Neuronal stem cell (in vitro differentiated cells): Measurements from ENCODE around the gene CMBL.
A peak's percentile ranks its signal among the peaks of the same experiment; 100 is the strongest.
"Not testable (repeated sequence)": the region's sequence is repeated elsewhere in the genome, so short reads cannot be mapped to it uniquely, and the experiment has no call there.

Source experiments
- DNase-seq: peaks from one replicate; pipeline ENCODE4 v3.0.0-alpha.2; 2013; ENCODE audit warnings: low spot score
- H2AFZ ChIP-seq: one replicate; pipeline ENCODE4 v1.6.1; 2013; ENCODE audit warnings: mild to moderate bottlenecking, low read length, inconsistent platforms
- H2AK5ac ChIP-seq: 2 replicates; pipeline ENCODE4 v1.6.1; 2013; ENCODE audit warnings: low read depth, mild to moderate bottlenecking, inconsistent platforms, low read length, moderate library complexity, mixed read lengths
- H2BK120ac ChIP-seq: 2 replicates; pipeline ENCODE4 v1.6.1; 2013; ENCODE audit warnings: low read depth, mild to moderate bottlenecking, inconsistent platforms, low read length, moderate library complexity, mixed read lengths
- H2BK12ac ChIP-seq: one replicate; pipeline ENCODE4 v1.6.1; 2013; ENCODE audit warnings: low read length, inconsistent platforms
- H2BK15ac ChIP-seq: 2 replicates; pipeline ENCODE4 v1.6.1; 2013; ENCODE audit warnings: mild to moderate bottlenecking, low read length, inconsistent platforms, mixed read lengths
- H2BK5ac ChIP-seq: one replicate; pipeline ENCODE4 v1.6.1; 2013; ENCODE audit warnings: inconsistent platforms, mild to moderate bottlenecking, low read length, moderate library complexity
- H3K14ac ChIP-seq: one replicate; pipeline ENCODE4 v1.6.1; 2013; ENCODE audit warnings: low read length, inconsistent platforms
- H3K18ac ChIP-seq: 2 replicates; pipeline ENCODE4 v1.6.1; 2013; ENCODE audit warnings: low read length, inconsistent platforms
- H3K23ac ChIP-seq: 2 replicates; pipeline ENCODE4 v1.6.1; 2013; ENCODE audit warnings: low read depth, mild to moderate bottlenecking, mixed read lengths, low read length, inconsistent platforms; ENCODE audit not compliant: poor library complexity
- H3K27ac ChIP-seq: replicated peaks from 3 replicates; pipeline ENCODE4 v1.5.1; 2013; ENCODE audit warnings: low read length, inconsistent platforms
- H3K27me3 ChIP-seq, 3 experiments: 2 replicates each; pipeline ENCODE4 v1.6.1; 2013; ENCODE audit warnings: low read length in 3 of 3, mild to moderate bottlenecking in 2 of 3, inconsistent platforms in 1 of 3, low read depth in 1 of 3, mixed read lengths in 1 of 3, moderate library complexity in 1 of 3; ENCODE audit not compliant: control insufficient read depth in 3 of 3, insufficient read depth in 3 of 3
- H3K36me3 ChIP-seq, 2 donors: replicated peaks in 1 of 2; 2 replicates each; pipeline ENCODE4 v1.6.1; 2013; ENCODE audit warnings: low read length in 2 of 2; ENCODE audit not compliant: control insufficient read depth in 2 of 2, insufficient read depth in 2 of 2
- H3K4ac ChIP-seq: 2 replicates; pipeline ENCODE4 v1.6.1; 2013; ENCODE audit warnings: inconsistent platforms, mild to moderate bottlenecking, low read length, moderate library complexity
- H3K4me1 ChIP-seq, 2 donors: 1 replicate in 1 of 2; 2 replicates in 1 of 2; pipeline ENCODE4 v1.6.1; 2013; ENCODE audit warnings: low read length in 2 of 2, low read depth in 1 of 2; ENCODE audit not compliant: control insufficient read depth in 2 of 2, insufficient read depth in 1 of 2
- H3K4me2 ChIP-seq: one replicate; pipeline ENCODE4 v1.6.1; 2013; ENCODE audit warnings: mild to moderate bottlenecking, low read length, inconsistent platforms; ENCODE audit not compliant: insufficient read depth, poor library complexity, severe bottlenecking
- H3K4me3 ChIP-seq, 2 donors: 2 replicates each; pipeline ENCODE4 v1.5.1; 2013; ENCODE audit warnings: low read length in 2 of 2, mild to moderate bottlenecking in 2 of 2, inconsistent platforms in 1 of 2, moderate library complexity in 1 of 2
- H3K79me1 ChIP-seq: one replicate; pipeline ENCODE4 v1.6.1; 2013; ENCODE audit warnings: low read depth, mild to moderate bottlenecking, inconsistent platforms, low read length, moderate library complexity
- H3K9ac ChIP-seq: one replicate; pipeline ENCODE4 v1.6.1; 2013; ENCODE audit warnings: mild to moderate bottlenecking, low read depth, low read length, inconsistent platforms; ENCODE audit not compliant: poor library complexity
- H3K9me3 ChIP-seq, 2 donors: replicated peaks in 1 of 2; 2 replicates each; pipeline versions ENCODE3 to v1.6.1; 2013; ENCODE audit warnings: low read length in 2 of 2, mild to moderate bottlenecking in 2 of 2, inconsistent platforms in 1 of 2, low read depth in 1 of 2, mixed read lengths in 1 of 2, moderate library complexity in 1 of 2; ENCODE audit not compliant: control insufficient read depth in 2 of 2, insufficient read depth in 1 of 2
- H4K8ac ChIP-seq: one replicate; pipeline ENCODE4 v1.6.1; 2013; ENCODE audit warnings: low read depth, mild to moderate bottlenecking, inconsistent platforms, low read length, moderate library complexity
- H4K91ac ChIP-seq: one replicate; pipeline ENCODE4 v1.6.1; 2013; ENCODE audit warnings: low read length, low read depth, mild to moderate bottlenecking, inconsistent platforms; ENCODE audit not compliant: poor library complexity
- WGBS, 2 donors: extraction: QIAGEN DNeasy Blood & Tissue Kit; methylation state at CpG; one replicate each; pipeline ENCODE4 v1.1.7; 2013; ENCODE audit warnings: missing lambda C conversion rate in 2 of 2, mixed read lengths in 1 of 2; ENCODE audit not compliant: insufficient read length in 2 of 2, insufficient replicate concordance in 1 of 2; ENCODE audit errors: extremely low coverage in 2 of 2; 5-methylcytosine and 5-hydroxymethylcytosine counted together

Gene CMBL

DNA sequence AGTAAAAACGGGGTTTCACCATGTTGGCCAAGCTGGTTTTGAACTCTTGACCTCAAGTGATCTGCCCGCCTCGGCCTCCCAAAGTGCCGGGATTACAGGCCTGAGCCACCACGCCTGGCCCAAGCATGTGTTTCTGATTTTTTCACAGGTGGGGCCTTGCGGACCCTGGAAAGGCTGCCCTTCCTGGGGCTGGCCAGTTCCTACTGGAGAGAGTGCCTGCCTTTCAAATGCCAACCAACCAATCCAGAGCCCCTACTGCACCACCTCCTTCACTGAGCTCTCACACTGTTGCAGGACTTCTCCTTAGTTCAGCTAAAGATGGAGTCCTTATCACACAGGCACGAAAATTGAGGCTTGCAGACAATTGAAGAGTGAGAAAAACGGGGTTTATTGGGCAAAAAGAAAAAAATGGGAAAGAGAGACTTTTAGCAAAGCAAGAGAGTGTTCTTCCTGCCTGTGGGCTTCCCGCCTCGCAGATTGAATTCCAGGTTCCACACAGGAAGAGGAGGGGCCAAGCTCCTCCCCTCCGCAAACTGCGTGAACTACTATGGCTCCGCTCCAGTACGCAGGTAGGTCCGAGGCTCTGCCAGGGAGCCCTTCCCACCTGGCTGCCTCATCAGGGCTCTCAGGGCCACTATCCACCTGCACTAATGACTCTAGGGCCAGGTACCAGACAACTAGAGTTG is 8.3 kb upstream of the CMBL start:
- Histone ChIP-seq H3K18ac (peak overlapping the region; percentile 9), H3K4me2 (no peak overlapping the region), H3K27me3 (peaks cover 0 to 4% (median 0%) of the 10 kb centered on the region in 3 experiments), H2AK5ac (no peak overlapping the region), H2BK15ac (no peak overlapping the region), H4K91ac (no peak overlapping the region), H2BK12ac (no peak overlapping the region), H3K9ac (no peak overlapping the region), H3K4me1 (no peaks in the 10 kb centered on the region), H3K9me3 (peaks cover 0 to 3% of the 10 kb centered on the region in 2 donors), H2AFZ (peak overlapping the region; percentile 27), H3K4ac (peak overlapping the region; percentile 76), H3K23ac (peak overlapping the region; percentile 31), H3K27ac (no peak overlapping the region), H3K36me3 (no peaks in the 10 kb centered on the region), H3K14ac (peak overlapping the region; percentile 89), H4K8ac (no peak overlapping the region), H2BK120ac (no peak overlapping the region), H3K79me1 (peaks cover 3% of the 10 kb centered on the region), H2BK5ac (no peak overlapping the region), H3K4me3 (no peak overlapping the region)
- DNase-seq, result no peak
- WGBS, 2 donors, result no CpG with 5 or more reads among the region's 15 CpGs

DNA sequence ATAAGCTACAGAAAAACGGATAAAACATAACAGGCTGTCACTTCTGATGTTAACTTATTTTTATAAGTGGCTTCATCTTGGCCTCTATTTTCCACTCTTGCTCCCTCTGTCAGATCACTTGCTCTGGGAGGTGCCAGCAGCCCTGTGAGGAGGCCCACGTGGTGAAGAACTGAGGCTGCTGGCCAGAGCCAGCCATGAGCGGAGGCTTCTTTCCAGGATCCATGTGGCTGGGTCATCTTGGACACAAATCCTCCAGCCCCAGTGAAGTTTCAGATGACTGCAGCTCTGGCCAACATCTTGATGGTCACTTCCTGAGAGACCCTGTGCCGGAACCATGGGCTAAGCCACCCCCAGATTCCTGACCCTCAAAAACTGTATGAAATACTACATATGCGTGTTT is 7.5 kb upstream of the CMBL start:
- H3K27ac ChIP-seq, result no peak overlapping the region
- H2AFZ ChIP-seq, result no peak overlapping the region
- no peak overlapping the region for H2BK12ac ChIP-seq
- no peak overlapping the region for H3K4me2 ChIP-seq
- peaks cover 3% of the 10 kb centered on the region for H3K79me1 ChIP-seq
- WGBS, 2 donors, result no CpG with 5 or more reads among the region's 5 CpGs
- H3K4me1 ChIP-seq, result no peaks in the 10 kb centered on the region
- H4K8ac ChIP-seq, result no peak overlapping the region
- H3K4me3 ChIP-seq, result no peak overlapping the region
- H2BK15ac ChIP-seq, result no peak overlapping the region
- no peaks in the 10 kb centered on the region for H3K36me3 ChIP-seq
- H3K14ac ChIP-seq, result no peak overlapping the region
- DNase-seq, result no peak
- peaks cover 0 to 4% (median 0%) of the 10 kb centered on the region in 3 experiments for H3K27me3 ChIP-seq
- H3K9me3 ChIP-seq, result peaks cover 0 to 3% of the 10 kb centered on the region in 2 donors
- H3K18ac ChIP-seq, result peak overlapping the region; percentile 13
- H2AK5ac ChIP-seq, result no peak overlapping the region
- no peak overlapping the region for H3K4ac ChIP-seq
- H3K23ac ChIP-seq, result no peak overlapping the region
- H4K91ac ChIP-seq, result no peak overlapping the region
- H2BK120ac ChIP-seq, result no peak overlapping the region
- H3K9ac ChIP-seq, result no peak overlapping the region
- no peak overlapping the region for H2BK5ac ChIP-seq

DNA sequence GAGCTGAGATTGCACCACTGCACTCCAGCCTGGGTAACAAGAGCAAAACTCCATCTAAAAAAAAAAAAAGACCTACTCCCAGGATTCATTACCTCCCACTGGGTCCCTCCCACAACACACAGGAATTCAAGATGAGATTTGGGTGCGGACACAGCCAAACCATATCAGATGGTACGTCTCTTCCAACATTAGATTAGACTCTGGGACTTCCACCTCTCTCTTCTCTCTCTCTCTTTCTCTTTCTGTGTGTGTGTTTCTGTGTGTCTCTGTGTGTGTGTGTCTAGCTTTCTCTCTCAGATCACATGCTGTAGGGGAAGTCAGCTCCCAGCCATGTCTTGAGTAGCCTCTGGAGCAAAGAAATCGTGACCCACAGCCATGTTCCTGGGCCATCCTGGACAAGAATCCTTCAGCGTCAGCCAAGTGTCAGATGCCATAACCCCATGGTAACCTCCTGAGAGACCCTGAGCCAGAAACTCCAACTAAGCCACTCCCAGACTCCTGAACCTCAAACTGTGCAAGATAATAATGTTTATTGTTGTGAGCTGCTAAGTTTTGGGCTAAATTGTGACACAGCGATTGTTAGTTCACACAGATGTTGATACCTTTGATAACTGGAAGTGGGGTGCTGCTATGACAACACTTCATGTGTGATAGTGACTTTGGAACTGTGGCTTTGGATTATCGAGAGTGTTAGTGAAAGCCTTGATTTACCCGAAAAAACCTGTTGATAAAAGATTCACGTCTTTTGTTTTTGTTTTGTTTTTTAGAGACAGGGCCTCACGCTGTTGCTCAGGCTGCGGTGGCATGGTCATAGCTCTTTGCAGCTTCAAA is 4.1 kb upstream of the CMBL start:
- no peak for DNase-seq
- Histone ChIP-seq H4K8ac (no peak overlapping the region), H3K14ac (no peak overlapping the region), H3K36me3 (no peaks in the 10 kb centered on the region), H3K18ac (no peak overlapping the region), H4K91ac (no peak overlapping the region), H2BK12ac (no peak overlapping the region), H3K4ac (no peak overlapping the region), H3K27me3 (peaks cover 0 to 1% (median 0%) of the 10 kb centered on the region in 3 experiments), H3K27ac (no peak overlapping the region), H2BK15ac (no peak overlapping the region), H3K4me1 (no peaks in the 10 kb centered on the region), H3K4me3 (no peak overlapping the region), H3K79me1 (no peaks in the 10 kb centered on the region), H3K4me2 (no peak overlapping the region), H2BK120ac (no peak overlapping the region), H3K9ac (no peak overlapping the region), H3K23ac (no peak overlapping the region), H3K9me3 (peaks cover 0 to 2% of the 10 kb centered on the region in 2 donors), H2BK5ac (no peak overlapping the region), H2AFZ (no peak overlapping the region), H2AK5ac (no peak overlapping the region)
- no CpG with 5 or more reads among the region's 10 CpGs for WGBS, 2 donors

DNA sequence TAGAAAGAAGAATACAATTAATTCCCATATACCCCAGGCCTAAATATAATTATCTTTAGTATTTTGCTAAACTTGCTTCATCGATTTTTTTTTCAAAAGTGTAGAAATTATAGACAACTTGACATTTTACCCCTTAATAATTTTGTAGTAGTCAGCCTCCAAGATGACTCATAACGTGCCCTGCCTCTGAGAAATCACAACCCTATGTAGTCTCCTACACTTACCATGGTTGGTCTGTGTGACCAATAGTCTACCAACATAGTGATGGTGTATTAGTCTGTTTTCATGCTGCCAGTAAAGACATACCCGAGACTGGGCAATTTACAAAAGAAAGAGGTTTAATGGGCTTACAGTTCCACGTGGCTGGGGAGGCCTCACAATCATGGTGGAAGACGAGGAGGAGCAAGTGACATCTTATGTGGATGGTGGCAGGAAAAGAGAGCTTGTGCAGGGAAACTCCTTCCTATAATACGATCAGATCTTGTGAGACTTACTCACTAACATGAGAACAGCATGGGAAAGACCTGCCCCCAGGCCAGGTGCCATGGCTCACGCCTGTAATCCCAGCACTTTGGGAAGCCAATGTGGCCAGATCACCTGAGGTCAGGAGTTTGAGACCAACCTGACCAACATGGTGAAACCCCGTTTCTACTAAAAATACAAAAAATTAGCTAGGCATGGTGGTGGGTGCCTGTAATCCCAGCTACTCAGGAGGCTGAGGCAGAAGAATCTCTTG is 3.3 kb upstream of the CMBL start:
- H3K23ac ChIP-seq, H4K8ac ChIP-seq, H3K9me3 ChIP-seq, H2BK5ac ChIP-seq, H2BK120ac ChIP-seq, H3K79me1 ChIP-seq, H2BK12ac ChIP-seq, H3K9ac ChIP-seq, H3K4ac ChIP-seq, H2AFZ ChIP-seq, DNase-seq, H3K14ac ChIP-seq, H4K91ac ChIP-seq, H3K27ac ChIP-seq, H3K4me3 ChIP-seq, H3K36me3 ChIP-seq, H3K4me2 ChIP-seq, H2AK5ac ChIP-seq, H3K27me3 ChIP-seq, H3K4me1 ChIP-seq, H2BK15ac ChIP-seq, H3K18ac ChIP-seq: not testable (repeated sequence)
- WGBS, 2 donors, result no CpG with 5 or more reads among the region's 8 CpGs
